ENCODE data around the gene ISCA2.

The ISCA2 gene

DNA sequence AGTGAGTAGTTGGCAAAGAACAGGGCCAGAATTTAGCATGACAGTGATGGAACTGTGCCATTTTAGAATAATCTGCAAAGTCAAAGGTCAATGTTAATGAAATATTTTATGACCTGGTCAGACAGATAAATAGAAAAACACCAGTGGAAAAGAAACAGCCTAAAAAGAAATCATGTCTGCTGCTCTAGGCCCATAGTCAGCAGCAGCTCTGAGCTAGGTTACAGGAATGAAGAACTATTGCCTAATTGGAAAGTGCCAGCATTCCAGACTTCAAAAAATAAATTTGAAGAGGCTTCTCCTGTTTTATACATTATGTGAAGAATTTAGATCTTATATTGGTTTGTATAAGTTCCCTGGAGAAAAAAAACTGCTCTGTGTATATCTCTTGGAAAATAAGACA is 10.2 kb upstream of the ISCA2 start:
- no peak for DNase-seq (ENCODE audit: low read depth)

DNA sequence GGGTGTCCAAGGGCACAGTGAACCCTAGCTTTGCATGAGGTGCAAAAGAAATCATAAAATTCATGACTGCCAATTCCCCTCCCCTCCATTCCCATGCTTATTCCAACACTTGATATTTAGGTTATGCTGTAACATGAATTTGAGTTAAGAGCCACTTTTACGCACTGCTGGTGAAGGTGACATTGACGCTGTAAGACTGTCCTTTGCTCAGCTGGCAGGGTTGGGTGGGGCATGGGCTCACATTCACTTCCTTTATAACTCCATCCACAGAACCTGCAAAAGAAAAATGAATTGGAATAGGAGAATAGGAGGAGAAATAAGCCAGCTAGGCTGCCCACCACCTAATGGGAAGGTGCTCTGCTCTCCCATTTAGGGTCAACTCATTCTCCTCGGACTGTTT is 7.4 kb upstream of the ISCA2 start:
- no peak for DNase-seq (ENCODE audit: low read depth)

DNA sequence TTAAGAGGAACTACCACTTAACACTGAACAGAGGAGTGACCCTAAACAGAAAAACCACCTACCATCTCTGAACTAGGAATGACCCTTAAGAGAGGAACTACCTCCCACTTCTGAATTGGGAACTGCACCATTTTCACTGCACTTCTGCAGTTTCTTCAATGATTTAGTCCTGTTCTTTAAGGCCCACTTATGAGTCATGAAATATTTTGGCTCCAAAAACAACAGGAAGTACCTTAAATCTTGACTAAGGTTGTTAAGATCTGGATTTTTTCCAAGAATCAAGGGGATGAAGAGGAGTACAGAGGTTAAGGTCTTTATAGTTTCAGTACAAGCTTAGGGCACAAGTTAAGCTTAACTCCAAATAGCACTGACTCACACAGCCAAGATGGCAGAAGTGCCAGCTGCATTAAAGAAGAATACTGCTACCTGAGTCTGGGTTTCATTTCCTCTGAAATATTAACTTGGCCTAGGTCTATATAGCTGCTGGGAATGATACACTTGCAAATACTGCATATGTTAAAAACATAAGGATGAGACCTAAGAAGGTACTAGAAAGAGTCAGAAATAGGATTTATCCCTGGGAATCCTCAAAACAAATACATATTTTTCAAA is 4.7 kb upstream of the ISCA2 start:
- peak; percentile 76 for DNase-seq (ENCODE audit: low read depth)

DNA sequence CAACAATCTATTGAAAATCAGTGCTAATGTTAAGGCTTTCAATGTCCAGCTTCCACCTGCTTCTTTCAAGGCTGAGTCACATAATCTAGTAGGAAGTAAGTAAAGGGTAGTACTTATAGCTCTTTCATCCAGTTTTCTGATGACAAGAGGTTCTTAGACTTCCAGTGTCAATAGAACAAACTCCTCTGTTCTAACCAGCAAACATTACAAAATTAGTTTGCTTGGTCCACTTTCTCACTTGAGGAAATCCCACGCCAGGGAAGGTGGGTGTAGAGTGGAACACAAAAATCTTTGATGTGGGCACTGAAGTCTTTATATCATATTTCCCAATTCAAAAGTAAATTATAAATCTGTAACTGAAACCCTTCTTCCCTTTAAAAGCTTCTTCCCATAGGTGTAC is 3.1 kb upstream of the ISCA2 start:
- DNase-seq (ENCODE audit: low read depth), result no peak

DNA sequence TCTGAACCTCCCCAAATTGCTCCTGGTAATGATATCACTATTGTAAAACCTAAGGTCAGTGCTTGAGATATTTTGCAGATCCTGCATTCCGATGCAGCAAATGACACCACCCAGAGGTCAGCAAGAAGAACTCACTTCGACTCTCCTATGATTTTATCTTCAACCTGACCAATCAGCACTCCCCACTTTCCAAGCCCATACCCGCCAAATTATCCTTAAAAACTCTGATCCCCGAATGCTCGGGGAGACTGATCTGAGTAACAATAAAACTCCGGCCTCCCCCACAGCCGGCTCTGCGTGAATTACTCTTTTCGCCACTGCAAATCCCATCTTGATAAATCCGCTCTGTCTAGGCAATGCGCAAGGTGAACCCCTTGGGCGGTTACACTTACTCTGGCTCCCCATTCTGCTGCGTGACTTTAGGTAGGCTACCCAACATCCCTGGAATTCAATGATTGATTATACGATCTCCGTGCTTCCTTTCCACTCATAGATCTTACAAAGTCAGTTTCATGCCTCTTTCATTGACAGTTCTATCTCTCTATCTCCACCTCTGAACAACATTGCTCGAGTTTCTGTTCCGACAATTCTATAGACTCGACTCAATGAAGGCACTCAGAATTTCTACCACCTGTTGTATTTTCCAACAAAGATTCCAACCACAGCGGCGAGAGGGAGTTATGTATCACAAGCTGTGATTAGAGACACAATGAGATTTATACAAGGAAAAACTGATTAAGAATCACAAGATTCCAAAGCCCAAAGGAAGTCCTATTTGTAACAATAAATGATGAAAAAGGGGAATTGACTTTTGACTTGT is 1.4 kb upstream of the ISCA2 start:
- peak; percentile 68 for DNase-seq (ENCODE audit: low read depth)

DNA sequence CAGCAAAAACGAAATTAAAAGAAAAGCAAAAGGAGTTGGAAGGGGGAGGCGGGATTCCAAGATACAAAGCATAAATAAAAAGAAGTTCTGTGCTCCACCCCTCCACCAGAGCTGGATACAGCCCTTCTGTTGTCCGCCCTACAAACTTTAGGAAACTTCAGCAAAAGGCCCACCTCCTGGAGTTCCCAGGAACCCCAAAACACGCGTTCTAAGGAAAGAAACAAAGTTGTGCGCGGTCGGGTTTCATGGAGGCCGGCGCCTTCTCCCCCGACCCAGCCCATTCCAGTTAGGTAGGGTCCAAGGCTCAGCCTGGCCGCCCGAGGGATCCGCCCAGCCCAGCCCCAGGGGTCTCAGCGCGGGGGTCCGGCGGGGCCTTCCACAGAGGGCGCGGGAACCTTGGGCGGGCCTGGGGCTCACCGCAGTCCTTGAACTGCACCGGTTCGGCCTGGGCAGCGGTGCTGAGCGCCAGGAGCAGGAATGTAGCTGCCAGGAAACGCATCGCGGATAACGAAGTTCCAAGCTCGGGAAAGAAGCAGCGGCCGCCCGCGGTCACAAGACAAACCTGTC is 706 bp upstream of the ISCA2 start, which contains the start of gene NPC2:
Gene NPC2, minus strand, starts transcription at position 530 of the 567 bp plus-strand sequence. Its CDS starts 31 bp downstream, at position 499.
- peak; percentile 31 for DNase-seq (ENCODE audit: low read depth)

DNA sequence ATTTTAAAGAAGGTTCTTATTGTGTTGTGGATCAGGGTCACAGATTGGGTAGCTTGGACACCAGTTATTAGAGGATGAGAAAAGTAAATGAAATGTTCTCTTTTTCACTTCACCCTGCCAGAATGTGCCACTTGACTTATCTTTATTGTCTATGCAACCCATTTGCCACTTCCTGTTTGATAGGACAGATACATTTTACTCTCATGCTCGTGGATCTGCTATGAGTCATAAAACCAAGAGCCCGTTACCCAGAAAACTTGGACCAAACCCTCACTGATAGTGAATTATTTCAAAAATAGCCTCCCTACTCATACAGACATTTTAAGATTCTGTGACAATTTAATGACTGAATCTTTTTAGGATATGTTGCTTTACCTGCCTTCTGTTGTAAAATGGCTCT is 1.8 kb downstream of the ISCA2 start:
- no peak for DNase-seq (ENCODE audit: low read depth)

DNA sequence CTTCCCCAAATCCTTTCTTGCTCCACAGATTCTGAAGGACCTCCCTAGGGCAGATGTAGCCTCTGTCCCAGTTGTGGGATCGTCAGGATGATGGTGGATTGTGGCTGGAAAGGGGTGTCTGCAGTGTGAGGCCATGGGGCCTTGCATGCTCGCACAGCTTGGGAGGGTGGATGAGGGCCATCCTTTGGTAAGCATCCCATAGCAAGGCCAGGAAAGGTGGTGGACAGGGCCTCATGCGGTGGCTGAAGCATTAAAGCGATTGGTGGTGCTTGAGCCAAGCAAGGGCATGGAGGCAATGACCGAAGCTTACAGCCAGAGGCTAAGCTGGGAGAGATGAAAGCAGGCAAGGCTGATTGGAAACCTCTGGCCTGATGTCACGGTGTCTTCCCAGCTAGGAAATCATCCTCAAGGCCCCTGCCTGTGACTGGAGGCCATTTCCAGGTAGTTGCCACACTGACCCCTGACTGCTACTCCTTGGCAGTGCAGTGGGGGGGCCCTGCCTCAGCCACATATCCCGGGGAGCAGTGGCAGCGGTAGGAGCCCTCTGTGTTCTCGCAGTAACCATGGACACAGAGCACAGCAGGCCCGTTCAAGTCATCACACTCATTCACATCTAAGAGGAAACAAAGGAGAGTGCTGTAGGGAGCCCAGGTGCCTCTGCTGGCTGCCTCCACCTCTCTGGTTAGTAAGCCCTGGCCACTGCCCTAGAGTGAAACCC is 7.0 kb downstream of the ISCA2 start:
- no peak for DNase-seq (ENCODE audit: low read depth)

DNA sequence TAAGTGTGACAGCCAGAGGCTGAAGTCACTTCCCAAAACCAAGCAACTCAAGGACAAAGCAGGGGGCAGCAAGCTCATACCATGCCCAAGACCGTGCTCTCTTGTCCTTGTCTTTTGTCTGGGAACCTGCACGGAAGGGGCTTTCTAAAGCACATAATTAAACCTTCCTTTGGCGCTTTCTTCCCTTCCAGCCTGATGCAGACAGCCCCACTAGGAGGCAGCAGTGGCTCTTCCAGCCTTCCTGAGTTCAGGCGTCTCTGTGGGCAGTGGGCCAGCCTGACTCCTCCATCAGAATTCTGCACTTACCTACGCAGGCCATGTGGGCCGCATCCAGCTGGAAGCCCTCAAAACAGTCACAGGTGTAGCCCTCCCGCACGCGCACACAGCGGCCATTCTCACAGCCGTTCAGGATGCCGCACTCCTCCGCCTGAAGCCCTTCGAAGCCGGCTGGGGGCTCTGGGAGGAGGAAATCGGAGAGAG is 7.6 kb downstream of the ISCA2 start:
- peak; percentile 78 for DNase-seq (ENCODE audit: low read depth)

DNA sequence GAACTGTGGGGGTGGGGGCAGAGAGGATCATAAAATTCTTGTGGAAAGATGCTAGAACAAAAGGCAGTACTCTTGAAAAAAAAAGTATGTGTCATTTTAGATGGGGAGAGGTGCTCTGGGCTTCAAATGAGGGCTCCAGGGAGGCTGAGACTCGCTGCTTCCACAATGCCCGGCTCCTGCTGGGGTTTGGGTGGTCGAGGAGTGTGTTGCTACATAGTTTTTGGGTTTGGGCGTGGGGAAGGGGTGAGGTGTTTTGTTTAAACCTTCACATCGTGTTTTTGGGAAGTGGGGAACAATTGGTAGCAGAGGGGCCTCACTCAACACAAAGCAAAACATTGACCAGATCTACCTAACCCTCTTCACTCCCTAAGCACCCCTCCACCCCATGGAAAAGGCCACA is 8.1 kb downstream of the ISCA2 start:
- DNase-seq (ENCODE audit: low read depth), result no peak

DNA sequence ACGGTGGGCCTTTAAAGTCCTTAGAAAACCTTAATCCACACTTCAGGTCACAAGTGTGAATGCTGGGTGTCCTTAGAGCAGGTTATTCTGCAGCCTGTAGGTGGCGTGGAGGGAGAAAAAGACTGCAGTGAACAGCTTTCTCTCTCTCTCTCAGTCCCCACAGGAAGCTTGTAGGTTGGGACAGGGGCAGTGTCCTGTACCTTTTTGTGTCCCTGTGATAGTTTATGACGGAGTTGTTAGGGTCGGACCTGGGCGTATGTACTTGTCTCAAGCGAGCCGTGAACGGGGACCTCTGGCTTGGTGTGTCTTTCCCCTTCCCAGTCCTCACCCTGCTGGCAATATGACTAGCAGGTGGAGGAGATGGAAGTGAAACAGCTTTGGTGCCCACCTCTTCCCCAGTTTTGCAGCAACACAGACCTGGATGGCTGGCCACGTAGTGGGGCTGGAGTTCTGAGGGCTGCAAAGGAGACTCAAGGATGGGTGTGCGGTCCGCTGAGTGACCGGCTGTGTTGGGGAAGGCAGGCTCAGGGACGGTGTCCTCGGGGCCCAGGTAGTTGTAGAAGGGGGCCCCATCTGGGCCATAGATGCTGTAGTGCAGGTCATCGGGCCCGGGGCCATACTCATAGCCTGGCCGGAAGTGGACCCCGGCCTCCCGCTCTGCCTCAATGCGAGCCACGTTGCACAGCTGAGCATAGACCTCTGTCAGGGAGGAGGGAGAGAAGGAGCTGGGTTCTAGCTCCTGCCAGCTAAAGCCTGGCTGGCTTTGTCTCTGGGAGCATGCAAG is 8.9 kb downstream of the ISCA2 start:
- peak; percentile 60 for DNase-seq (ENCODE audit: low read depth)

DNA sequence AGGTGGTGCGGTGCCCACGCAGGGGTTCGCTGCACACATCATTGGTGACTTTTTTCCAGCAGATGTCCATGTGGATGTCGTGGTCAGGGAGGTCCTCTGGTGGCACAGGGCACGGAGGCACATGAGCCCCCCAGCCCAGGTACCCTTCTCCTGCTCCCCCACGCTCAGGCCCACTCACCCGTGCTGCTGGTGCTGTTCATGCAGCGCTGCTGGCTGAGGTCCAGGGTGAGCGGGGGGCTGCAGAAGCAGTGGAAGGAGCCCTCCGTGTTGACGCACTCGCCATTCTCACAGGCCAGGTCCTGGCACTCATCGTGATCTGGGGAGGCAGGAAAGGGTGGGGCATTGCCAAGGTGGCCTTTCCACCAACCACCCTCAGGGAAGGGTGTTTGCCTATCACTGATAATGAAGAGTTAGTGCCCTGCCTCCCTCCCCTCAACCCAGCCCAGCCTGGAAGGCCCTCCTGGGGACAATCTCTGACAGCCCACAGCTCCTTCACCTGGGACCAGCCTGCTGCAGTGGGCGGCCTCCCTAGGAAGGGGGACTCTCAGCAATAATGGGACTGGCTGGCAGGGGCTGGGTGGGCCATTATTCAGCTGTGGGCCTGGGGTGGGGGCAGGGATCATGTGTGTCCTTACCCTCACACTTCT is 9.8 kb downstream of the ISCA2 start:
- no peak for DNase-seq (ENCODE audit: low read depth)

DNA sequence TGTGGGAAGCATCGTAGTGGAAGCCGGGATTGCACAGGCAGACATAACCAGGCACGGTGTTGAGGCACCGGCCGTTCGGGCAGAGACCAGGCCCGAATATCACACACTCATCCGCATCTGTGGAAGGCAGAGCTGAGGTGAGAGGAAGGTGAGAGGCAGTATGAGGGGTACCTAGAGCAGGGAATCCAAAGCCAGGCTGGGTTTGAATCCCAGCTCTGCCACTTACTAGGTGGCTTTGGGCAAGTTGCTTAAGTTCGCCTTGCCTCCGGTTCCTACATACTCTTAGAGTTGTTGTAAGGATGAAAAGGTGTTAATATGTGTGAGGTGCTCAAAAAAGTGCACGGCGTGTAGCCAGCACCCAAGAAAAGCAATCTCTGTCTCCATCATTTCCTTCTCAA is 10.4 kb downstream of the ISCA2 start:
- no peak for DNase-seq (ENCODE audit: low read depth)

DNA sequence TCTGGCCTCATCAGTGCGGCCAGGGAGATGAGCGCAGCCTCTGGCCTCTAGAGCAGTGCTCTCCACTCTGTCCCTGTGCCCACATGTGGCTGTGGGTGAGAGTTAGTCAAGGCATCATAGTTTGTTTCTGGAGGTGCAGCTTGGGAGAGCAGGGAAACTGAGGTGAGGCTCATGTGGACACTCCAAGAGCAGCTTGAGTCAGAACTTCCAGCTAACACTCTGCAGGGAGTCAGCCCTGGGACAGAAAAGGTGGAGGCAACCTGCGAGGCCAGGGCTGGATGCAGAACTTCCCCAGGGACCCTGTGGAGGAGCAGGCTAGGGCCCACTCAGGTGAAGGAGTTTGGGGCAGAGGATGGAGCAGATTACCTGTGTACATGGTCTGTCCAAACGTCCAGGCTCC is 10.8 kb downstream of the ISCA2 start:
- DNase-seq (ENCODE audit: low read depth), result no peak

DNA sequence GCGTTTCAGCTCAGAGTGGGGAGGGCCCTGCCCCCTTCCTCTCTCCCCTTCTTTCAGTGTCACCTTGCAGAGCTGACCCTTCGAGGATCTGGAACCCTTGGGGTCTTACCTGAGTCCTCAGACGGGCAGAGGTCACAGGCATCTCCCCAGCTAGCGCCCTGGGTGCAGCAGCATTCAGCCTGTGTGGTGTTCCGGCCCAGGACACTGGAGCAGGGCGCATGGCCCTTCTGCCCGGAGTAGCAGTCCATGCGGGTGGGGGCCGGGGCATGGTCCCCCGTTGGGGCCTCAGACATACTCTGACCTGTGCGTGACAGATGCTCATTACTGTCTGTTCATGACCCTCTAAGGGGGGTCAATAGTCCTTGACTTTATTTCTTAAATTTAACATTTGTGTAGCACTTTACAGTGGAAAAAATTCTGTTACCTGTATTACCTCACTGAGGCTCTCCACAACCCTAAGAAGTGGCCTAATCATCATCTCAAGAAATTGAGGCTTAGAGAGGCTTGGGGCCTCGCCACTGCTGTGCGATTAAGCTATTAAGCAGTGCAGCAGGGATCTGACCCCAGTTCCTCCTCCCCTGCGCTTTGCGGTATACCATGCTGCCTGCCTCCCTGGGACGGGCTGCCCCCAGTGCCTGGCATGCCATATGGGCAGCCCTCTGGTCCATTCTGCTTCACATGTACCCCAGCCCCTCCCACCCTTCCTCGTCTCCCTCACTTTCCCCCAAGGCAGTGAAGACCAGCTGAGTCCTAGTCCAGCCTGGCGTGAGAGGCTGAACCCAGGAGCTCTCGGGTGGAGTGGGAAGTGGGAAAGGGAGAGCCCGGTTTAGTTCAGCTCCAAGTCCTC is 11.5 kb downstream of the ISCA2 start:
- DNase-seq (ENCODE audit: low read depth), result no peak

DNA sequence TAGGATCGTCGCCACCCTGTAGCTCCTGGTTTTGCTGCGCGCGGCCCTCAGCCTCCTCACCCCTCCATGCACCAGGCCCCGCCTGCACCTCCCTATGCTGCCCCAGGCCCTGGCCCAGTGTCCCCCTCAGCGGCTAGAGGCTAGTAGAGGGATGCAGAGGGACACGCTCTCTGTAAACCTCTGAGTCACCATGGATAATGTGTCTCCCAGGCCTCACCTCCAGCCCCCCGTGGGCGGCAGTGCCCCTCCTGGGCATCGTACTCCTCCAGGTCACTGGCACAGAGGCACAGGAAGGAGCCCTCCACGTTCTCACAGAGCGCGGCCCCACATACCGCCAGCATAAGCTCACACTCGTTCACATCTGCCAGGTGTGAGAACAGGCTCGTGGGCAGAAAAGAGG is 12.3 kb downstream of the ISCA2 start:
- DNase-seq (ENCODE audit: low read depth), result no peak

DNA sequence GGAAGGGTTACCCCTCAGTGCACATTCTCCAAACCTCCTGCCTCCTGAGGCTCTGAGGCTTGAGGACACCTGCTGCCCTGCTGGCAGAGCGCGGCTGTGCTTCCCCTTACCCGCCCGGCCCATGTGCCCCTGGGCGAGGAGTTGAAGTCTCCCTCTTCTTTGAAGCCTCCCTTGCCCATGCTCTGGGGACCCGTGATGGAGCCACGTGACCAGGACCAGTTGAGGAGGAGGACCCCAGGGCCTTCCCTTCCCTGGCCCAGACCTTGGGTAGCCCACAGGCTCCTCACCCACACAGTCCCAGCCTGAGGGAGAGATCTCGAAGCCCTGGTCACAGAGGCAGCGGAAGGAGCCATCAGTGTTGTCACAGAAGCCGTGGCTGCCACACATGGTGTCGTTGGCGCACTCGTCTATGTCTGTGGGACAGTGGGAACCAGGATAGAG is 12.9 kb downstream of the ISCA2 start:
- DNase-seq (ENCODE audit: low read depth), result no peak

DNA sequence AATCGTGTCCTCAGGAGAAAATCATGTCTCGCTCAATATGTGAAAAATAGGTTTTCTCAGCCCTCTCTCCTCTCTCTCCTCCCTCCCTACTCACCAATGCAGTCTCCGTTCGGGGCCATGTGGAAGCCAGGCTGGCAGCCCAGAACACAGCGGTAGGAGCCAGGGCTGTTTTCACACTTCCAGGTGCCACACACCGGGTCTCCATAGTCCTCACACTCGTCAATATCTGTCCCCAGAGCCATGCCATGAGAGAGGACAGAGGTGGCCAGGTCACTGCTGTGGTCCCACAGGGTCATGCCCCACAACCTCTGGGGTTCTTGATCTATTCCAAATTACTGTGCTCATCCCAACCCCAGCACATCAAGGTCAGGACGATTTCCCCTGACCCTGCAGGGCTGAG is 13.5 kb downstream of the ISCA2 start:
- no peak for DNase-seq (ENCODE audit: low read depth)

DNA sequence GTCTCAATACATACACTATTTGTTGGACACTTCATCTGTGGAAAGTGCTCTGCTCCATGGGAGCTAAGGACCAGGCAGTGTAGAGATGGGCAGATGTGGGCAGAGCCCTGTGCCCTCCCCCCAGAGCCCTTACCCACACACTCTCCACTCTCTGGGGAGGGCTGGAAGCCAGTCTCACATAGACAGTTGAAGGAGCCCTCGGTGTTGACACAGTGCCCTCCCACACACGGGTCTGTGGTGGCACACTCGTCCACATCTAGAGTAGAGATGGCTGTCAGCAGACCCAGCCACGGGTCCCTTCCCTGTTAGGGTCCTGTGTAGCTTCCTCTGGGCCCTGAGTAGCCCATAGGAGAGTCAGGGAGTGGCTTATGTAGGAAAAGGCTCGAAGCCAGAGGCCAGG is 14.3 kb downstream of the ISCA2 start:
- DNase-seq (ENCODE audit: low read depth), result no peak

DNA sequence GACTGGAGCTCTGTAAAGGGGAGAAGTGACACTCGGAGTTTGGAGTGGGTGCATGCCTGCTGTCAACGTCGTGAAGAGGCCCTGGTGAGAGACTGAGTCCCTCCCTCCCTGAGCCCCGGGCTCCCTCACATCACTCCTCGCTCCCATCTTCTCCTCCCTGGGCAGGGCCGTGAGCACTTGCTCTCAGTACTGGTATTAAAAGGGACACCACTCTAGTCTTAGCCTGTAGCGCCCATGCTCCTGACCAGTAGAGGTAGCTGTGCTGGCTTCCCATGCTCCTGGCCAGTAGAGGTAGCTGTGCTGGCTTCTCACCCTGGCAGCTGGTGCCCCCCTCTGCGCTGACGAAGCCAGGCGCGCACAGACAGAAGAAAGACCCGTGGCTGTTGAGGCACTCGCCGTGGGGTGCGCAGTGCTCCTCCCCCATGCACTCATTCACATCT is 14.7 kb downstream of the ISCA2 start:
- DNase-seq (ENCODE audit: low read depth), result peak; percentile 38

All from ELR (cell line).